Loucy (cell line): Measurements from ENCODE around the gene BIN1.

Source experiments
- H2AFZ ChIP-seq: fragments of 200-600 bp; sonication (generic); 2 replicates; pipeline ENCODE4 v1.6.0; 2016; ENCODE audit warnings: antibody characterized with exemption, mild to moderate bottlenecking, low read length, moderate library complexity
- H3F3A ChIP-seq: fragments of 200-600 bp; 2 replicates; pipeline ENCODE4 v1.6.0; 2016; ENCODE audit warnings: antibody characterized with exemption, low read depth, mild to moderate bottlenecking
- H3K27me3 ChIP-seq: fragments of 200-600 bp; sonication (generic); 2 replicates; pipeline ENCODE4 v1.6.1; 2014; ENCODE audit warnings: low read length, mild to moderate bottlenecking; ENCODE audit not compliant: insufficient read depth, poor library complexity, severe bottlenecking
- H3K36me3 ChIP-seq: fragments of 200-600 bp; sonication (generic); 2 replicates; pipeline ENCODE4 v1.6.1; 2016; ENCODE audit warnings: low read length; ENCODE audit not compliant: insufficient read depth
- H3K4me1 ChIP-seq: fragments of 200-600 bp; sonication (generic); 2 replicates; pipeline ENCODE4 v1.5.1; 2014; ENCODE audit warnings: low read length, mild to moderate bottlenecking; ENCODE audit not compliant: insufficient read depth, poor library complexity, severe bottlenecking
- H3K4me2 ChIP-seq: fragments of 200-600 bp; sonication (generic); 2 replicates; pipeline ENCODE4 v1.6.0; 2014; ENCODE audit warnings: antibody characterized with exemption, low read length, low read depth, mild to moderate bottlenecking; ENCODE audit not compliant: poor library complexity, severe bottlenecking
- H3K4me3 ChIP-seq: fragments of 200-600 bp; sonication (generic); 2 replicates; pipeline ENCODE4 v1.5.1; 2014; ENCODE audit warnings: low read length, mild to moderate bottlenecking, mixed read lengths; ENCODE audit not compliant: poor library complexity, severe bottlenecking
- H3K79me2 ChIP-seq: fragments of 200-600 bp; sonication (generic); 2 replicates; pipeline ENCODE4 v1.6.1; 2014; ENCODE audit warnings: low read length; ENCODE audit not compliant: insufficient read depth
- H3K9ac ChIP-seq: fragments of 200-600 bp; sonication (generic); 2 replicates; pipeline ENCODE4 v1.6.0; 2014; ENCODE audit warnings: mild to moderate bottlenecking, low read depth, low read length, moderate library complexity; ENCODE audit not compliant: poor library complexity, severe bottlenecking
- H3K9me2 ChIP-seq: fragments of 200-600 bp; sonication (generic); replicated peaks from 2 replicates; pipeline ENCODE4 v1.6.1; 2016; ENCODE audit warnings: low read depth, low read length, mixed read lengths
- H3K9me3 ChIP-seq: fragments of 200-600 bp; sonication (generic); 2 replicates; pipeline ENCODE4 v1.6.1; 2014; ENCODE audit warnings: mild to moderate bottlenecking, antibody characterized with exemption, low read length, low read depth; ENCODE audit not compliant: insufficient read depth
- H4K20me1 ChIP-seq: fragments of 200-600 bp; sonication (generic); 2 replicates; pipeline ENCODE4 v1.6.0; 2014; ENCODE audit warnings: antibody characterized with exemption, low read length, mild to moderate bottlenecking; ENCODE audit not compliant: insufficient read depth, poor library complexity, severe bottlenecking
- EZH2phosphoT487 ChIP-seq: fragments of 200-600 bp; IDR thresholded peaks from 2 replicates; pipeline ENCODE4 v1.6.1; 2018; ENCODE audit warnings: antibody characterized with exemption, mild to moderate bottlenecking, moderate library complexity, borderline replicate concordance
- TF ChIP-seq, protein P1 (sequence below): fragments of 200-600 bp; sonication (generic); conservative IDR thresholded peaks from 2 replicates; pipeline ENCODE4 v1.5.1; 2014; ENCODE audit warnings: mild to moderate bottlenecking, antibody characterized with exemption, low read length

BIN1 gene

DNA sequence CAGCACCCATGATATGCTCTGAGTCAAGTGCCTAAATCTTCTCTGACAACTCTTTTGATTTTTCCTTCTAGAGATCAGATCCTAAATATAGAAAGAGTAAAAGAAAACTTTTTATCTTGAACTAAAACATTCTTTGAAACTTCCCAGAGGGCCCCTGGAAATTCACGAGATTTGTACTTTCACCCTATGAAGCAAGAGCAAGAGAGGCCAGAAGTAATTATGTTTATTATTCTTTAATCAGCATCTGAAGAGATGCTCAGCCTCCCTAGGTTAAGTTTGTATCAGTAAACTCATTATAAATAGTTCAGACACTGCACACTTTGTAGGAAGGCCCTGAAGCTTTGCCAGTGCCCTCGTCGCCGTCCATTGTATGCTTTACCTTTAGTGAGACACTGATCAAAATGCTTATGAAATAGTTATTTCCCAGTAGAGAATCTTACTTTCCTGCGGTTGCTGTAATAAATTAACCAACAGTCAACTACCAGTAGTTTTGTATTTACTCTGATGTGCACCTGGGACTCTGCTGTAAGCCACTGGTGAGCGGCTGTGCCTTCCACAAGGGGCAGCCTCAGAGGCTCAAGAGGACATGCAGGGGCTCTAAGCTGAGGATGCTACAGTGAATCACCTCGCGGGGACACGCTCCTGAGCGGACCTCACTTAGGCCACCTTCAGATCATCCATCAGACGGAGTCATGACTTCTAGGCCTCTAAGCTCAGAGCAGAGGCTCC, 71.9 kb downstream of the BIN1 start:
- H3K4me2 ChIP-seq = no peak overlapping the region
- no peak for TF ChIP-seq EZH2phosphoT487
- TF ChIP-seq, protein P1, sequence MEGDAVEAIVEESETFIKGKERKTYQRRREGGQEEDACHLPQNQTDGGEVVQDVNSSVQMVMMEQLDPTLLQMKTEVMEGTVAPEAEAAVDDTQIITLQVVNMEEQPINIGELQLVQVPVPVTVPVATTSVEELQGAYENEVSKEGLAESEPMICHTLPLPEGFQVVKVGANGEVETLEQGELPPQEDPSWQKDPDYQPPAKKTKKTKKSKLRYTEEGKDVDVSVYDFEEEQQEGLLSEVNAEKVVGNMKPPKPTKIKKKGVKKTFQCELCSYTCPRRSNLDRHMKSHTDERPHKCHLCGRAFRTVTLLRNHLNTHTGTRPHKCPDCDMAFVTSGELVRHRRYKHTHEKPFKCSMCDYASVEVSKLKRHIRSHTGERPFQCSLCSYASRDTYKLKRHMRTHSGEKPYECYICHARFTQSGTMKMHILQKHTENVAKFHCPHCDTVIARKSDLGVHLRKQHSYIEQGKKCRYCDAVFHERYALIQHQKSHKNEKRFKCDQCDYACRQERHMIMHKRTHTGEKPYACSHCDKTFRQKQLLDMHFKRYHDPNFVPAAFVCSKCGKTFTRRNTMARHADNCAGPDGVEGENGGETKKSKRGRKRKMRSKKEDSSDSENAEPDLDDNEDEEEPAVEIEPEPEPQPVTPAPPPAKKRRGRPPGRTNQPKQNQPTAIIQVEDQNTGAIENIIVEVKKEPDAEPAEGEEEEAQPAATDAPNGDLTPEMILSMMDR = no peak

DNA sequence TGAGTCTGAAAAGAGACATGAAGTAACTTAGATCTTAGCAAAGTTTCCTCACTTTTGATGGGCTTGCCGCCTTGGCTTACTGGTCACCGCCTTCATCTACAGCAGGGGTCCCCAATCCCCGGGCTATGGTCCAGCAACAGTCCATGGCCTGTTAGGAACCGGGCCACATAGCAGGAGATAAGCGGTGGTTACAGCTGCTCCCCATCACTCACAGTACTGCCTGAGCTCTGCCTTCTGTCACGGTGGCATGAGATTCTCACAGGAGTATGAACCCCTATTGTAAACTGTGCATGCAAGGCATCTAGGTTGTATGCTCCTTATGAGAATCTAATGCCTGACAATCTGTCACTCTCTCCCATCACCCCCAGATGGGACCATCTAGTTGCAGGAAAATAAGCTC, 72.9 kb downstream of the BIN1 start:
- TF ChIP-seq, protein P1 = no peak
- TF ChIP-seq EZH2phosphoT487 = no peak
- H4K20me1 ChIP-seq = no peaks in the 10 kb centered on the region
- H3F3A ChIP-seq = no peaks in the 10 kb centered on the region
- H3K9ac ChIP-seq = no peak overlapping the region
- no peaks in the 10 kb centered on the region for H3K4me1 ChIP-seq
- H3K4me3 ChIP-seq = no peak overlapping the region
- no peaks in the 10 kb centered on the region for H3K79me2 ChIP-seq
- H3K27me3 ChIP-seq = no peaks in the 10 kb centered on the region
- no peaks in the 10 kb centered on the region for H3K9me2 ChIP-seq
- H3K36me3 ChIP-seq = no peaks in the 10 kb centered on the region
- no peak overlapping the region for H3K4me2 ChIP-seq
- H3K9me3 ChIP-seq = no peaks in the 10 kb centered on the region
- no peak overlapping the region for H2AFZ ChIP-seq

More for the DNA sequence above, 71.9 kb downstream of the BIN1 start:
- no peaks in the 10 kb centered on the region for H3K36me3 ChIP-seq
- no peak overlapping the region for H3K4me3 ChIP-seq
- H3K9me2 ChIP-seq = no peaks in the 10 kb centered on the region
- H3K4me1 ChIP-seq = no peaks in the 10 kb centered on the region
- H3K9ac ChIP-seq = no peak overlapping the region
- no peaks in the 10 kb centered on the region for H4K20me1 ChIP-seq
- H2AFZ ChIP-seq = no peak overlapping the region
- no peaks in the 10 kb centered on the region for H3K79me2 ChIP-seq
- H3F3A ChIP-seq = no peaks in the 10 kb centered on the region
- H3K27me3 ChIP-seq = no peaks in the 10 kb centered on the region
- H3K9me3 ChIP-seq = no peaks in the 10 kb centered on the region

- H3K4me3 ChIP-seq = no peak overlapping the region
- no peaks in the 10 kb centered on the region for H3K9me3 ChIP-seq
- H3F3A ChIP-seq = no peaks in the 10 kb centered on the region
- H3K4me1 ChIP-seq = no peaks in the 10 kb centered on the region
- H3K9me2 ChIP-seq = no peaks in the 10 kb centered on the region
- H4K20me1 ChIP-seq = no peaks in the 10 kb centered on the region
- H3K36me3 ChIP-seq = no peaks in the 10 kb centered on the region
- no peak overlapping the region for H2AFZ ChIP-seq
- H3K27me3 ChIP-seq = no peaks in the 10 kb centered on the region
- no peak overlapping the region for H3K9ac ChIP-seq
- H3K79me2 ChIP-seq = no peaks in the 10 kb centered on the region
- H3K4me2 ChIP-seq = no peak overlapping the region
- TF ChIP-seq EZH2phosphoT487 = no peak
Observed at GRCh38 chr2:127032621-127033020, 74.3 kb downstream of the BIN1 start.
